Measurements from ENCODE around the gene TET1. TPM values are rescaled to one million over a fixed set of nuclear protein-coding genes. Genes with fewer than 3 reads are reported as not detected.
"Not testable (repeated sequence)": the region's sequence is repeated elsewhere in the genome, so short reads cannot be mapped to it uniquely, and the experiment has no call there.

Gene TET1
- total RNA-seq, 1 donor from 2014 or later, result 4.8 TPM

DNA sequence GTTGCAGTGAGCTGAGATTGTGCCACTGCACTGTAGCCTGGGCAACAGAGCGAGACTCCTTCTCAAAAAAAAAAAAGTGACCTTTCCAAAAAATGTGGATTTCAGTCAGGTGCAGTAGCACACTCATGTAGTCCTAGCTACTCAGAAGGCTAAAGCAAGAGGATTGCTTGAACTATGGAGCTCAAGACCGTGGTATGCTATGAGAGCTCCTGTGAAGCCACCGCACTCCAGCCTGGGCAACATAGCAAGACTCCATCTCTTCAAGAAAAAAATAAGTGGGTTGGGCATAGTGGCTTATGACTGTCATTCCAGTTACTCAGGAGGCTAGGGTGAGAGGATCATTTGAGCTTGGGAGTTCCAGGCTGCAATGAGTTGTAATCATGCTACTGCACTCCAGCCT is 51.1 kb downstream of the TET1 start:
- no peak for DNase-seq (ENCODE audit: low spot score)

GRCh38 chr10:68613974-68614373 is 53.8 kb downstream of the TET1 start:
- DNase-seq (ENCODE audit: low spot score), result not testable (repeated sequence)

DNA sequence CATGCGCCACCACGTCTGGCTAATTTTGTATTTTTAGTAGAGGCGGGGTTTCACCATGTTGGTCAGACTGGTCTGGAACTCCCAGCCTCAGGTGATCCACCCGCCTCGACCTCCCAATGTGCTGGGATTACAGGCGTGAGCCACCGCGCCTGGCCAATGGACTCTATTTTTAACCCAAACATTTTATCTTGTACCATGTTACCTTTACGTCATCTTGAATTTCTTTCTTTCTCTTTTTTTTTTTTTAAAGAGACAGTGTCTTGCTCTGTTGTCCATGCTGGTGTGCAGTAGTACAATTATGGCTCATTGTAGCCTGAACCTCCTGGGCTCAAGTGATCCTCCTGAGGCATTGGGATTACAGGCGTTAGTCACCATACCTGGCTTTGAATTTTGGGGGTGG is 57.6 kb downstream of the TET1 start:
- DNase-seq (ENCODE audit: low spot score), result not testable (repeated sequence)

GRCh38 chr10:68618234-68618633 is 58.1 kb downstream of the TET1 start:
- DNase-seq (ENCODE audit: low spot score), result no peak

DNA sequence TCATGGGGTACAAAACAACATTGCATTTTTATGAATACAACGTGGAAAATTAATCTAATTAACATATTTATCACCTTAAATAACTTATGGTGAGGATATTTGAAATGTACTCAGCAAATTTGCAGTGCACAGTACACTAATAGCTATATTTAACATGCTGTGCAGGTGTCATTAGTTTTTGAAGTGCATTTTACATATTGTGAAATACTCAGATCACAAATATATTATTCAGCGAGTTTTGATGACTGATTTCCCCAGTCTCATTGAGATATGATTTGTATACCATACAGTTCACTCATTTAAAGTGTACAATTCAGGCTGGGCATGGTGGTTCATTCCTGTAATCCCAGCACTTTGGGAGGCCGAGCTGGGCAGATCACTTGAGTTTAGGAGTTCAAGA is 59.5 kb downstream of the TET1 start:
- no peak for DNase-seq (ENCODE audit: low spot score)

DNA sequence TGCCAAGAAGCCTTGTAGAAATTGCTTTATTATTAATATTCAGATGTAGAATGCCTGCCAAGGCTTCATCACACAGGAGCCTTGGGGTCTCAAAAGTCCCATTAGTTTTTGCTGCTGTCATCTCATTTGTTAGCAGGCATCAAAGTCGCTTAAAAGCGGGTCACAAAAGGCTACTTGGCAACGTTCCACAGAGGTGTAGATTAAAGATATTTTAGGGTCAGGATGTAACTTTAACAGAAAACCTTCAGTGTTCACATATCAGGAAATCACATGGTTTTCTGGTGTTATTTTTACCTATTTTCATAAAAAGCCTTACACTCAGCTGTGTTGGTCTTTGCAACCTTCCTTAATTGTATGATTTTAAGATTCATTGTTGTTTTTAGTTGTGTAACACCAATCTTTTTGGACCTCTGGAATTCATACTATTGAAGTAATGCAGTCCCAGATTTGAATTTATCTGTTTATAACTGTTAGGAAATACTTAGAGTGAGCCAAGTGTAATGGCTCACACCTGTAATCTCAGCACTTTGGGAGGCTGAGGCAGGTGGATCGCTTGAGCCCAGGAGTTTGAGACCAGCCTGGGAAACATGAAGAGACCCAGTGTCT is 65.3 kb downstream of the TET1 start:
- DNase-seq (ENCODE audit: low spot score), result no peak

GRCh38 chr10:68628576-68629127 is 68.5 kb downstream of the TET1 start:
- no peak for DNase-seq (ENCODE audit: low spot score)

GRCh38 chr10:68632271-68632560 is 72.1 kb downstream of the TET1 start:
- not testable (repeated sequence) for DNase-seq (ENCODE audit: low spot score)

DNA sequence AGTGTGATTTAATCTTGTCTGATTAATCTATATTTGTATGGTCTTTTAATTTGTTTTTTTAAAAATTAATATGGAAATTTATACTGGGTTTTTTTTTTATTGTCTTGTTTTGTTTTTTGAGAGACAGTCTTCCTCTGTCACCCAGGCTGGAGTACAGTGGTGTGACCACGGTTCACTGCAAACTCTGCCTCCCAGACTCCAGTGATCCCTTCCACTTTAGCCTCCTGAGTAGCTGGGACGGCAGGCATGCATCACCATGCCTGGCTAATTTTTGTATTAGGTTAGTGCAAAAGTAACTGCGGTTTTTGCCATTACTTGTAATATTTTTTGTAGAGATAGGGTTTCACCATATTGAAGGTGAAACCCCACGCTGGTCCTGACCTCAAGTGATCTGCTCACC is 73.1 kb downstream of the TET1 start:
- DNase-seq (ENCODE audit: low spot score), result no peak

- DNase-seq (ENCODE audit: low spot score), result no peak
These were observed 73.8 kb downstream of the TET1 start for GRCh38 chr10:68633816-68634466.

GRCh38 chr10:68636335-68636734 is 76.2 kb downstream of the TET1 start:
- DNase-seq (ENCODE audit: low spot score), result no peak

DNA sequence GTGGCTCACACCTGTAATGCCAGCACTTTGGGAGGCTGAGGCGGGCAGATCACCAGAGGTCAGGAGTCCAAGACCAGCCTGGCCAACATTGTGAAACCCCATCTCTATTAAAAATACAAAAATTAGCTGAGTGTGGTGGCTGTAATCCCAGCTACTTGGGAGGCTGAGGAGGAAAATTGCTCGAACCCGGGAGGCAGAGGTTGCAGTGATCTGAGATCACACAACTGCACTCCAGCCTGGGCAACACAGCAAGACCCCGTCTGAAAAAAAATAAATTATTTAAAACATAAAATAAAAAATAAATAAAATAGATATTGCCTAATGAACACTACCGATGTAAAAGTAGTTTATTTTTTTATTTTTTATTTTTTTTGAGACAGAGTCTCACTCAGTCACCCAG is 83.4 kb downstream of the TET1 start:
- DNase-seq (ENCODE audit: low spot score), result not testable (repeated sequence)

DNA sequence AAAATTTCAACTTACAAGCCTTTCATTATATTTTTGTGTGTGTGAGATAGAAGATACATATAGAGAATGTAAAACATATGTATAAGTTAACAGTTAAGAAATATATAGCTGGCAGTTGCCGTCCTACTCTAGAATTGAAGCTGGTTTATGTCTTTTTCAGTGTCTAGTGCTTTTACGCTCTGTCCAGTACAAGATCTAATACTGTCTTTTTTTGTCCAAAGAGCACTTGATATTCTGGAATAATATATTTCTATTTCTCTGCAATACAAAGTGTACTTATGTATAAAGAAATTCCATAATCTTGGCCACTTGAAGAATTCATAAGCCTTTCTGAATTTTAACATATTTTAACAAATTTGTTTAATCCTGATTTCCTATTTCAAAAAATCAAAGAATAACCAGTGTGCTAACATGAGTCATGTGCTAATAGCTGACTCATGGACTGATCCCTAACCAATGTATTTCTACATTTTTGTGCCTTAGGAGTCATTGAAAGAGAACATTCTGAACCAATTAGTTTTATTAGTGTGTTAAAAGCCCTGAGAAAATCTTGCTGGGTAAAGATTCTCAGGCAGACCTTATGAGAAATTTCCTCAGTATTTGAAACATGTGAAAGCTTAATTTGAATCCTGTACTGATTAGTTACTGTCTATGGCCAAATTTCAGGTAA is 87.7 kb downstream of the TET1 start:
- DNase-seq (ENCODE audit: low spot score), result no peak

GRCh38 chr10:68655620-68656126 is 95.5 kb downstream of the TET1 start:
- DNase-seq (ENCODE audit: low spot score), result no peak

DNA sequence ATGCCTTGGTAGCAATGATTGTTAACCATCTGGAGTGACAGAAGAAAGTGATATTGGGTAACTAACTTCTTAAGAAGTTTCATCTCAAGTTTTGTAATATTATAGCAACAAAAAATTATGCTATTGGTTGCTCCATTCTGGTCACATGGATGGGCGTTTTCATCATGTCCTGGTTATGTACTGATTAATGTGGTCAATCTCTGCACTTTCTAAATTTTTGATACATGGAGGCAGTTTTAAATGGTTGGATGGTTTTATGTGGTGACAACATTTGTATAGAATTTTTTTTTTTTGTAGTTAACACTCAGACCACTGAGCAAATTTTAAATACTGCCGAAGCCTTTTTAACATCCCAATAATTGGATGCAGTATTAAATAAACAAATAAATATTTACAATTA is 105.7 kb downstream of the TET1 start:
- DNase-seq (ENCODE audit: low spot score), result no peak

GRCh38 chr10:68666280-68666760 is 106.2 kb downstream of the TET1 start:
- DNase-seq (ENCODE audit: low spot score), result no peak

DNA sequence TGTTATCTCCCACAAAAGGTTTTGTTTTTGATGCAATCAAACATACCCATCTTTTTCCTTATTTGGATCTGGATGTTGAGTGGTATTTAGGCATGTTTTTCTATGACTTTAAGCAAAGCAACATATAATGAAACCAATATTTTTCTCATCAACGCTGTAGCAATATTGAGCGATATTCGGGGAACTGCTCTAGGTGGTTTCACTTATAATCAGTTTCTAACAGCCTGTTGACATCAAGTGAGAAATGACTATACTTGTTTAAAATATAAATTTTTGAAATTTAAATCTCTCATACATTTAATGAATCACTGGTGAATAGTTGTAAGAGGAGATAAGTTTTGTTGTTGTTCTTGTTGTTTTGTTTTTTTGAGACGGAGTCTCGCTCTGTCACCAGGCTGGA is 108.1 kb downstream of the TET1 start:
- DNase-seq (ENCODE audit: low spot score), result no peak

DNA sequence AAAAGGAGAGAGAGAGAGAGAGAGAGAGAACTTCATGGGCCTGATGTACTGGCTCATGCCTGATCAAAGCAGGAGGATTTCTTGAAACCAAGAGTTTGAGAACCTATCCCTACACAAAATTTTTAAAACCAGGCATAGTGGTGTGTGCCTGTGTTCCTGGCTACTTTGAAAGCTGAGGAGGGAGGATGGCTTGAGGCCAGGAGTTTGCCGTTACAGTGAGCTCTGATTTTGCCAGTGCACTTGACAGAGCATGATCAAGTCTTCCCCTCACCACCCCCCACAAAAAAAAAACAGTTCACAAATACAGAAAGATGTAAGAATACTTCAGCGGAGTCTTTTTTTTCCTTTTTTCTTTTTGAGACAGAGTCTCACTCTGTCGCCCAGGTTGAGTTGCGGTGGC is 108.8 kb downstream of the TET1 start:
- DNase-seq (ENCODE audit: low spot score), result no peak

DNA sequence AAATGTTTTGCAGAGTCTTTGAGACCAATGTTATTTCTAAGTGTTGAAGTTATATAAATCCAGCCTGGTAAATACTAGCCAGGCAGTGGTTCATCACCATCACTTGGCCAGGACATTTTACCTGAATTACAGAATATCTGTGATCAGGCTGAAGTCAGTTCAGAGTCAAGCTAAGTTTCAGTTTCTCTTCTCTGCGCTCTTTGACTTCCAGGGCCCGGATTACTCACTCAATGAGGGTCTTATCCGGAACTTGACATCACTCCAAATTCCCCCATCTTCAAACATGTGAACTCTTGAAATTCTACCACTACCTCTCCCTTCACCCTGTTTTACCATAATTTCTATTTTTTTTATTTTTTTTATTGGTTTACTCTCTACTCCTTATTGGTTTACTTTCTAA is 124.3 kb downstream of the TET1 start:
- no peak for DNase-seq (ENCODE audit: low spot score)

DNA sequence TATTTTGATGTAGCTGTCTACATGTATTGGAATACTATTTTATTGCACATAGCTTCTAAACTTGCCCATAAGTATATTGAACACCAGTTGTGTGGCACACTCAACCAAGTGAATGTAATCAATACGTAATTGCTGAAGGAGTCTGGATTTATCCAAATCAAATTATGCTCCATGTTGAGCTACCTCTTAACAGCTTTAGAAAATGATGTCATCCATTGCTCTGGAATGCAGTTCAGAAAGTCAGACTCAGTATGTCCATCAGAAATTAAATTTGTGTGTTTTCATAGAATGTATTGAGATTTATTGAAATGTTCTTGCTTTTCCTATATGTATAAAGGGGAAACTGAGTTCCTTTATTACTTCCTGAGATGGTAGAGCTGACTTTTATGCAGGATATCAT is 135.9 kb downstream of the TET1 start:
- DNase-seq (ENCODE audit: low spot score), result no peak

DNA sequence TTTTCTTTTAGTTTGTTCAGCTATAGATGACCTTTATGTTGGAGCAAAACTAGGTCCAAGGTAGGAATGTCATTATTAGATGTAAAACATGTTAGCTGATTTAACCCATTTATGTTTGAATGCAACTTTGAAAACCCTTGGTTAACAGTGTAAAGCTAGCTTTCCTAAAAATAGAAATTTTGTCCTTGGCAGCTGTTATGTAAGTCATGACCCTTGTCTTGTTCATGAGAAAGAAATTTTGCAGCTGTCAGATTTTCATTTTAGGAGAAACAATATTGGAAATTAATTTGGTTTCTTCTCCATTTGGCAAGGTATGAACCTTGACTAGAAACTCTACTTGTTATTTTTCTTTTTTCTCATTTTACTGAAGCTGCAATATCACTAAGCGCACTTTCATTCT is 137.0 kb downstream of the TET1 start:
- DNase-seq (ENCODE audit: low spot score), result no peak

DNA sequence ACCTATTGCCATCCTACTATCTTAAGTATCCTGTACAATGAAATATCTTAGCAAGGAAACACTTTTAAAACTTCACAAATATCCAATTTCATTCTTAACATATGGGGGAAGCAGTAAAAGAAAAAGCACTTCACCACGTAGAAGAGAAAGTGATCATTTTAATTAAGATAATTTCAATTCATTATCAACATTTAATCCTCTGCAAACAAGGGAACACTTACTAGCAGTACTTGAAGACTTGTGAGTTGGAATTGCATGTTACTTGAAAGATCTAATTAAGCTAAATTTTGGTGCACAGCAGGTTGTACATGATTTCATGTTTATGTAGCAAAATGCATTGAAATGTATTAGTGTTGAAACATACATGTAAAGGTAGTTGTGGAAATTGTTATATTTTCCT is 140.1 kb downstream of the TET1 start:
- DNase-seq (ENCODE audit: low spot score), result no peak

- no peak for DNase-seq (ENCODE audit: low spot score)
These were observed 145.4 kb downstream of the TET1 start for GRCh38 chr10:68705548-68705947.

All from ureter (tissue), 1 donor.